SJCRH30 (cell line): ENCODE data around the gene ANGPTL8. TPM values are rescaled to one million over a fixed set of nuclear protein-coding genes. Genes with fewer than 3 reads are reported as not detected.
A peak's percentile ranks its signal among the peaks of the same experiment; 100 is the strongest.

Source experiments
- DNase-seq, 2 experiments: peaks; one replicate each; pipeline ENCODE4 v3.0.0-alpha.2; 2015 to 2020
- H3K27ac ChIP-seq: fragments of 250-450 bp; sonication (Bioruptor Pico); 2 replicates; pipeline ENCODE4 v1.5.1; 2020; ENCODE audit warnings: mild to moderate bottlenecking, moderate library complexity
- H3K27me3 ChIP-seq: fragments of 250-450 bp; sonication (Bioruptor Pico); 2 replicates; pipeline ENCODE4 v1.5.1; 2020; ENCODE audit warnings: mild to moderate bottlenecking, moderate library complexity
- H3K36me3 ChIP-seq: fragments of 250-450 bp; sonication (Bioruptor Pico); 2 replicates; pipeline ENCODE4 v1.5.1; 2020; ENCODE audit warnings: mild to moderate bottlenecking, moderate library complexity
- H3K4me1 ChIP-seq: fragments of 250-450 bp; sonication (Bioruptor Pico); 2 replicates; pipeline ENCODE4 v1.5.1; 2020; ENCODE audit warnings: mild to moderate bottlenecking, moderate library complexity
- H3K4me3 ChIP-seq: fragments of 250-450 bp; sonication (Bioruptor Pico); 2 replicates; pipeline ENCODE4 v1.5.1; 2020; ENCODE audit warnings: mild to moderate bottlenecking, moderate library complexity
- H3K9me3 ChIP-seq: fragments of 250-450 bp; sonication (Bioruptor Pico); replicated peaks from 2 replicates; pipeline ENCODE4 v1.5.1; 2020; ENCODE audit warnings: mild to moderate bottlenecking, moderate library complexity
- total RNA-seq: library from RNA; depleted of rRNA; stranded (reverse); fragments of >200 nt; shearing (Covaris generic); gene quantifications from 2 replicates; pipeline ENCODE4 v1.2.3, GENCODE V29; 2014; rRNA removed

ANGPTL8 gene
- total RNA-seq = not detected in 2 replicates

GRCh38 chr19:11239377-11240000 is at the start of gene ANGPTL8:
TSS of gene ANGPTL8 (plus strand) at chr19:11239619. CDS start at chr19:11239638, 19 bp downstream.
- Histone ChIP-seq H3K27me3 (no peaks in the 10 kb centered on the region), H3K27ac (no peak within 1 kb of the TSS), H3K4me1 (no peaks in the 10 kb centered on the region), H3K9me3 (no peaks in the 10 kb centered on the region), H3K36me3 (peaks cover 2% of the 10 kb centered on the region; the same call in 1 of the 2 replicates), H3K4me3 (no peak within 1 kb of the TSS)
- no peak for DNase-seq

GRCh38 chr19:11190501-11190900 is 48.9 kb upstream of the ANGPTL8 start:
- Histone ChIP-seq H3K27ac (0 out of 2 replicates have a peak overlapping the region, but pooled peaks have one; percentile 0), H3K27me3 (no peaks in the 10 kb centered on the region), H3K9me3 (no peaks in the 10 kb centered on the region), H3K4me3 (no peak overlapping the region), H3K36me3 (peaks cover 54% of the 10 kb centered on the region), H3K4me1 (peaks cover 34% of the 10 kb centered on the region)
- DNase-seq = no peak

- peak; percentile 99 for DNase-seq
- Histone ChIP-seq H3K27me3 (no peaks in the 10 kb centered on the region), H3K4me1 (peaks cover 36% of the 10 kb centered on the region), H3K36me3 (peaks cover 46% of the 10 kb centered on the region), H3K4me3 (no peak overlapping the region), H3K9me3 (no peaks in the 10 kb centered on the region), H3K27ac (peak overlapping the region; percentile 40)
These were observed 48.1 kb upstream of the ANGPTL8 start for GRCh38 chr19:11191273-11191755.

GRCh38 chr19:11191934-11192333 is 47.5 kb upstream of the ANGPTL8 start:
- H3K4me1 ChIP-seq = peaks cover 36% of the 10 kb centered on the region
- peak overlapping the region; percentile 40 for H3K27ac ChIP-seq
- H3K9me3 ChIP-seq = no peaks in the 10 kb centered on the region
- no peak overlapping the region for H3K4me3 ChIP-seq
- H3K36me3 ChIP-seq = peaks cover 40% of the 10 kb centered on the region
- H3K27me3 ChIP-seq = no peaks in the 10 kb centered on the region
- no peak for DNase-seq

GRCh38 chr19:11192957-11193939 is 46.2 kb upstream of the ANGPTL8 start:
- Histone ChIP-seq H3K27me3 (no peaks in the 10 kb centered on the region), H3K4me1 (peaks cover 36% of the 10 kb centered on the region), H3K36me3 (peaks cover 30% of the 10 kb centered on the region), H3K27ac (no peak overlapping the region), H3K4me3 (no peak overlapping the region), H3K9me3 (no peaks in the 10 kb centered on the region)
- no peak for DNase-seq

- no peaks in the 10 kb centered on the region for H3K27me3 ChIP-seq
- no peak overlapping the region; the same call in 1 of the 2 replicates for H3K27ac ChIP-seq
- peaks cover 34% of the 10 kb centered on the region for H3K4me1 ChIP-seq
- no peak overlapping the region for H3K4me3 ChIP-seq
- DNase-seq = no peak
- peaks cover 26% of the 10 kb centered on the region for H3K36me3 ChIP-seq
- H3K9me3 ChIP-seq = no peaks in the 10 kb centered on the region
These were observed 45.2 kb upstream of the ANGPTL8 start for GRCh38 chr19:11194173-11194572.

- DNase-seq = peak; percentile 46 to 68
- Histone ChIP-seq H3K36me3 (peaks cover 26% of the 10 kb centered on the region), H3K27me3 (no peaks in the 10 kb centered on the region), H3K4me1 (peaks cover 33% of the 10 kb centered on the region), H3K9me3 (no peaks in the 10 kb centered on the region), H3K4me3 (peak overlapping the region; percentile 26), H3K27ac (peak overlapping the region; percentile 46)
These were observed 44.5 kb upstream of the ANGPTL8 start for GRCh38 chr19:11194656-11195558.

- Histone ChIP-seq H3K27ac (no peak overlapping the region), H3K36me3 (peaks cover 21% of the 10 kb centered on the region), H3K4me1 (peaks cover 26% of the 10 kb centered on the region)
These were observed 43.7 kb upstream of the ANGPTL8 start for GRCh38 chr19:11195681-11196080.

GRCh38 chr19:11196406-11197287 is 42.8 kb upstream of the ANGPTL8 start:
- peak overlapping the region; percentile 90 for H3K4me3 ChIP-seq
- H3K9me3 ChIP-seq = no peaks in the 10 kb centered on the region
- peaks cover 22% of the 10 kb centered on the region for H3K4me1 ChIP-seq
- peaks cover 18% of the 10 kb centered on the region for H3K36me3 ChIP-seq
- H3K27ac ChIP-seq = peak overlapping the region; percentile 90
- no peaks in the 10 kb centered on the region for H3K27me3 ChIP-seq
- DNase-seq = peak; percentile 64 to 67

More at GRCh38 chr19:11195681-11196080, 43.7 kb upstream of the ANGPTL8 start:
- no peaks in the 10 kb centered on the region for H3K9me3 ChIP-seq
- no peak overlapping the region for H3K4me3 ChIP-seq
- H3K27me3 ChIP-seq = no peaks in the 10 kb centered on the region
- no peak for DNase-seq

- H3K4me1 ChIP-seq = peaks cover 15% of the 10 kb centered on the region
These were observed 41.9 kb upstream of the ANGPTL8 start, which contains the start of gene KANK2 for GRCh38 chr19:11197291-11198174. TSS of gene KANK2 (minus strand) at chr19:11197545. CDS start at chr19:11194511, 3,034 bp downstream.

GRCh38 chr19:11198175-11198534 is 41.3 kb upstream of the ANGPTL8 start:
- no peaks in the 10 kb centered on the region for H3K27me3 ChIP-seq
- H3K27ac ChIP-seq = peak overlapping the region; percentile 90; the same call in 1 of the 2 replicates
- no peaks in the 10 kb centered on the region for H3K9me3 ChIP-seq
- DNase-seq = no peak
- peaks cover 12% of the 10 kb centered on the region for H3K36me3 ChIP-seq
- peaks cover 14% of the 10 kb centered on the region for H3K4me1 ChIP-seq
- peak overlapping the region; percentile 90 for H3K4me3 ChIP-seq

More at GRCh38 chr19:11197291-11198174, 41.9 kb upstream of the ANGPTL8 start, which contains the start of gene KANK2:
- Histone ChIP-seq H3K27ac (peak within 1 kb of the TSS; percentile 90), H3K4me3 (peak within 1 kb of the TSS; percentile 90), H3K36me3 (peaks cover 17% of the 10 kb centered on the region), H3K9me3 (no peaks in the 10 kb centered on the region), H3K27me3 (no peaks in the 10 kb centered on the region)
- peak; percentile 80 to 82 for DNase-seq

- no peak overlapping the region for H3K4me3 ChIP-seq
- H3K36me3 ChIP-seq = peaks cover 5% of the 10 kb centered on the region
- H3K27me3 ChIP-seq = no peaks in the 10 kb centered on the region
- H3K4me1 ChIP-seq = peaks cover 19% of the 10 kb centered on the region
- no peak overlapping the region for H3K27ac ChIP-seq
- H3K9me3 ChIP-seq = no peaks in the 10 kb centered on the region
- no peak for DNase-seq
These were observed 40.5 kb upstream of the ANGPTL8 start for GRCh38 chr19:11198769-11199424.
